Thymus (tissue), 11 donors: ENCODE results near the gene GTF2E1. TPM values are rescaled to one million over a fixed set of nuclear protein-coding genes. Genes with fewer than 3 reads are reported as not detected.

Experiments
- DNase-seq, 9 donors: peaks; one replicate each; pipeline ENCODE4 v3.0.0-alpha.2; 2013; ENCODE audit warnings: low spot score in 9 of 9, low read depth in 6 of 9, missing footprints in 1 of 9
- H3K27ac ChIP-seq, 2 donors: one replicate each; pipeline ENCODE4 v1.5.1; 2013; ENCODE audit warnings: control low read depth in 1 of 2, low read depth in 1 of 2, low read length in 1 of 2, mild to moderate bottlenecking in 1 of 2, moderate library complexity in 1 of 2
- H3K27me3 ChIP-seq, 2 donors: one replicate each; pipeline ENCODE4 v1.5.1; 2013; ENCODE audit warnings: low read length in 1 of 2; ENCODE audit not compliant: control insufficient read depth in 2 of 2, insufficient read depth in 1 of 2
- H3K36me3 ChIP-seq, 2 donors: one replicate each; pipeline ENCODE4 v1.5.1; 2013; ENCODE audit warnings: low read length in 1 of 2, mild to moderate bottlenecking in 1 of 2, moderate library complexity in 1 of 2; ENCODE audit not compliant: control insufficient read depth in 2 of 2, insufficient read depth in 2 of 2
- H3K4me1 ChIP-seq, 2 donors: one replicate each; pipeline ENCODE4 v1.5.1; 2013; ENCODE audit warnings: low read length in 2 of 2; ENCODE audit not compliant: control insufficient read depth in 2 of 2, insufficient read depth in 2 of 2
- H3K4me3 ChIP-seq, 2 donors: one replicate each; pipeline ENCODE4 v1.5.1; 2013; ENCODE audit warnings: low read length in 2 of 2, control low read depth in 1 of 2, mild to moderate bottlenecking in 1 of 2
- H3K9me3 ChIP-seq, 2 donors: one replicate each; pipeline ENCODE4 v1.5.1; 2013; ENCODE audit warnings: low read length in 1 of 2, mild to moderate bottlenecking in 1 of 2; ENCODE audit not compliant: control insufficient read depth in 2 of 2, insufficient read depth in 1 of 2
- WGBS: extraction: QIAGEN DNeasy Blood & Tissue Kit; methylation state at CpG from one replicate; pipeline ENCODE4 v1.1.7; 2013; 5-methylcytosine and 5-hydroxymethylcytosine counted together
- polyA plus RNA-seq: library from polyadenylated mRNA; stranded (reverse); fragments of 200-250 nt; gene quantifications from one replicate; pipeline ENCODE4 v1.2.3, GENCODE V29; 2013
- total RNA-seq: library from RNA; stranded (reverse); fragments of 120-200 nt; gene quantifications from one replicate; pipeline ENCODE4 v1.2.4, GENCODE V29; 2013
- donor health status: healthy.

The GTF2E1 gene
- total and polyA plus RNA-seq, 2 donors: 11.1 to 15.5 TPM

DNA sequence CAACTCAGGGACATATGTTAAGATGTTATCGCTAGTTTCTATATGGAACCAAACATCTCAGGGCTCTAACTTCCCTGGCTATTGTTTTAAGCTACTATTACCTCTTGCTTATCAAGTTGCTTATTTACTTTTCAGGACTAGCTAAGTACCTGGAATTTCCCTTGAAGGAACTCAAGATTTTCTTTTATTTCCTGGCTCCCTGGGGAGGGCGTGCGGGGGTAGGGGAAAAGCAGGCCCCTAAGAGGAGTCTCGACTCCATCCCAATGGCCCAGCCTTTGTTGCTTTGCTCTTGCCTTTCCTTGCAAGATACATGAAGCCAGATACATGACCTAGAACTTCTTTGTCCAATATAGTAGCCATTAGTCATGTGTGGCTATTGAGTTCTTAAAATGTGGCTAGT, 88.5 kb downstream of the GTF2E1 start:
- 92% methylated on average over 4 of the region's 4 CpGs for WGBS

More for the DNA sequence above, 88.5 kb downstream of the GTF2E1 start:
- Histone ChIP-seq H3K4me1 (no peaks in the 10 kb centered on the region), H3K27me3 (no peaks in the 10 kb centered on the region), H3K27ac (no peak overlapping the region), H3K4me3 (no peak overlapping the region), H3K9me3 (no peaks in the 10 kb centered on the region), H3K36me3 (no peaks in the 10 kb centered on the region)
- DNase-seq: no peak

Other genes starting within 250 kb of the GTF2E1 start
- 154 TPM for gene NDUFB4, start 146.4 kb upstream of the GTF2E1 start, total RNA-seq
- gene NDUFB4, start 146.4 kb upstream of the GTF2E1 start, polyA plus RNA-seq: 199 TPM
- 0.38 TPM for gene HGD, start 60.5 kb upstream of the GTF2E1 start, total RNA-seq
- 1.9 TPM for gene HGD, start 60.5 kb upstream of the GTF2E1 start, polyA plus RNA-seq
- 14.8 TPM for gene RABL3, start 228 bp upstream of the GTF2E1 start, total RNA-seq
- 8.5 TPM for gene RABL3, start 228 bp upstream of the GTF2E1 start, polyA plus RNA-seq
- gene STXBP5L, start 165.5 kb downstream of the GTF2E1 start, total RNA-seq: 0.33 TPM
- 0.02 TPM for gene STXBP5L, start 165.5 kb downstream of the GTF2E1 start, polyA plus RNA-seq